HepG2 (cell line): ENCODE data around the gene PTPN14. TPM values are rescaled to one million over a fixed set of nuclear protein-coding genes. Genes with fewer than 3 reads are reported as not detected.
A peak's percentile ranks its signal among the peaks of the same experiment; 100 is the strongest.

ENCODE experiments used
- ATRX ChIP-seq: sonication (generic); formaldehyde crosslinking; IDR thresholded peaks from 2 replicates; pipeline ENCODE4 v1.4.0; 2020; ENCODE audit warnings: missing genetic modification reagents, borderline replicate concordance
- GFI1 ChIP-seq: sonication (generic); formaldehyde crosslinking; IDR thresholded peaks from 2 replicates; pipeline ENCODE4 v1.5.0; 2020; ENCODE audit warnings: missing genetic modification reagents, mild to moderate bottlenecking, borderline replicate concordance
- HHEX ChIP-seq: IDR thresholded peaks from 2 replicates; pipeline ENCODE4 v1.6.1; 2016; ENCODE audit warnings: control low read depth
- PRPF4 ChIP-seq: fragments of 200-400 bp; formaldehyde crosslinking; IDR thresholded peaks from 2 replicates; pipeline ENCODE4 v1.6.1; 2016; ENCODE audit warnings: low read length, low read depth; ENCODE audit not compliant: poor library complexity, severe bottlenecking
- SP1 ChIP-seq, 2 experiments: fragments of 450-650 bp in 1 of 2; sonication (generic) in 1 of 2; formaldehyde crosslinking in 1 of 2; IDR thresholded peaks; 2 replicates each; pipeline versions ENCODE4 v1.4.0 to v1.6.1; 2016 to 2020; ENCODE audit warnings: missing genetic modification reagents in 1 of 2
- UBTF ChIP-seq: sonication (generic); formaldehyde crosslinking; IDR thresholded peaks from 2 replicates; pipeline ENCODE4 v1.4.0; 2020; ENCODE audit warnings: mild to moderate bottlenecking, missing genetic modification reagents
- ZNF839 ChIP-seq: sonication (generic); formaldehyde crosslinking; IDR thresholded peaks from 2 replicates; pipeline ENCODE4 v1.4.0; 2020; ENCODE audit warnings: missing genetic modification reagents, mild to moderate bottlenecking, borderline replicate concordance
- polyA plus RNA-seq, 8 experiments: library from polyadenylated mRNA; depleted of rRNA in 3 of 8; stranded (reverse) in 7 of 8; unstranded in 1 of 8; fragments of >200 nt; fragmentation: Illumina TruSeq in 4 of 8; extraction: Trizol in 4 of 8; gene quantifications; 2 replicates each; pipeline versions ENCODE4 v1.2.1 to v1.2.3, GENCODE V29; 2011 to 2016; ENCODE audit warnings: low read depth in 4 of 8, missing spikeins in 1 of 8, mixed read lengths in 1 of 8; ENCODE audit not compliant: insufficient read depth in 1 of 8
- total RNA-seq, 5 experiments: library from RNA; depleted of rRNA; stranded (reverse); fragments of >200 nt; fragmentation: Illumina TruSeq; extraction: Trizol; gene quantifications; 2 replicates each; pipeline ENCODE4 v1.2.3, GENCODE V29; 2016; ENCODE audit warnings: low read depth in 1 of 5
- TF ChIP-seq, protein P1 (sequence below): sonication (generic); formaldehyde crosslinking; IDR thresholded peaks from 2 replicates; pipeline ENCODE4 v1.9.0; 2021; ENCODE audit warnings: missing genetic modification reagents, mild to moderate bottlenecking, borderline replicate concordance
- TF ChIP-seq, protein P2 (sequence below): sonication (generic); formaldehyde crosslinking; IDR thresholded peaks from 2 replicates; pipeline ENCODE4 v1.4.0; 2020; ENCODE audit warnings: missing genetic modification reagents
- TF ChIP-seq, protein P3 (sequence below): IDR thresholded peaks from 2 replicates; pipeline ENCODE4 v1.6.1; 2018; ENCODE audit warnings: missing genetic modification reagents

Gene PTPN14
- total and polyA plus RNA-seq, 2 of the 13 experiments (the other 11 are each of a cell fraction or from before 2014, with no cell fraction given), result 3.9 to 4.7 TPM

DNA sequence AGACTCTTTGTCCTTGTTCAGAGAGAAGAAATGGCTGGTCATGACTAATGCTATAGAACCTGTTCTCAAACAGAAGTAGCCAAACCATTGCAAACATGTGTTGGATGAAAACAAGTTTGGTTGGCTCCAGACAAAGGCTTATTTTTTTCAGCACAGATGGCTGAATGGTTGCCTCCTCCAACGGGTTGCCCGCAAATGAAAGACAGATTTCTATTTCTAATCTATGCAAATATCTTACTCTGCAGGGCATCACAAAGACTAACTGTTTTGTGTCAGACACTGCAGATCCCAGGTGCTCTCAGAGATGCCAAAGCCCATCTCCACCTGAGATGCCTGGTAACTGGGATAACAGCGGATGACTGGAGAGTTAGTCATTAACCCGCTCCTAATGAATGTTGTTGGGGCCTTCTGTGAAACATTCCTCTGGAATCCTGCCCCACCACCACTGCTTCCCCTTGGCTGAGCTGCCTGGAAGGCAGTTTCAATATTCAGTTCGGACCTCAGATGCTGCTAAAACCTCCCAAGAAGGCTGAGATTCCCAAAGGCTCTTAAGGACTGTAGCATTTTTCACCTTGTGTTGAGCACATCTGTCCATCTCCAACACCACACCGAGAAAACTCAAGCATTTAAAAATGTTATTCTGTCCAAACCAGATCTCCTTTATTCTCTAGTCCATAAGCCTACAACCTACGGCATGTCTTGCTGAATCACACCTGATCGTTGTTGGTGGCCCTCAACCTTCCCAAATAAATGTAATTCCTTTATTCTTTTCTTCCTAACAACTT, 104.4 kb downstream of the PTPN14 start (continued):
- TF ChIP-seq ZNF839 (no peak), ATRX (CRISPR knock-in tag) (no peak), GFI1 (0 out of 2 replicates have a peak, but pooled peaks have one; percentile 26), PRPF4 (no peak), SP1 (IDR thresholded peaks at IDR 0.05) (no peak), SP1 (CRISPR knock-in tag; IDR thresholded peaks at IDR 0.05) (no peak), UBTF (CRISPR knock-in tag) (no peak), HHEX (CRISPR knock-in tag) (no peak)
- TF ChIP-seq, protein P1, sequence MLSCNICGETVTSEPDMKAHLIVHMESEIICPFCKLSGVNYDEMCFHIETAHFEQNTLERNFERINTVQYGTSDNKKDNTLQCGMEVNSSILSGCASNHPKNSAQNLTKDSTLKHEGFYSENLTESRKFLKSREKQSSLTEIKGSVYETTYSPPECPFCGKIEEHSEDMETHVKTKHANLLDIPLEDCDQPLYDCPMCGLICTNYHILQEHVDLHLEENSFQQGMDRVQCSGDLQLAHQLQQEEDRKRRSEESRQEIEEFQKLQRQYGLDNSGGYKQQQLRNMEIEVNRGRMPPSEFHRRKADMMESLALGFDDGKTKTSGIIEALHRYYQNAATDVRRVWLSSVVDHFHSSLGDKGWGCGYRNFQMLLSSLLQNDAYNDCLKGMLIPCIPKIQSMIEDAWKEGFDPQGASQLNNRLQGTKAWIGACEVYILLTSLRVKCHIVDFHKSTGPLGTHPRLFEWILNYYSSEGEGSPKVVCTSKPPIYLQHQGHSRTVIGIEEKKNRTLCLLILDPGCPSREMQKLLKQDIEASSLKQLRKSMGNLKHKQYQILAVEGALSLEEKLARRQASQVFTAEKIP (CRISPR knock-in tag), result no peak
- TF ChIP-seq, protein P2, sequence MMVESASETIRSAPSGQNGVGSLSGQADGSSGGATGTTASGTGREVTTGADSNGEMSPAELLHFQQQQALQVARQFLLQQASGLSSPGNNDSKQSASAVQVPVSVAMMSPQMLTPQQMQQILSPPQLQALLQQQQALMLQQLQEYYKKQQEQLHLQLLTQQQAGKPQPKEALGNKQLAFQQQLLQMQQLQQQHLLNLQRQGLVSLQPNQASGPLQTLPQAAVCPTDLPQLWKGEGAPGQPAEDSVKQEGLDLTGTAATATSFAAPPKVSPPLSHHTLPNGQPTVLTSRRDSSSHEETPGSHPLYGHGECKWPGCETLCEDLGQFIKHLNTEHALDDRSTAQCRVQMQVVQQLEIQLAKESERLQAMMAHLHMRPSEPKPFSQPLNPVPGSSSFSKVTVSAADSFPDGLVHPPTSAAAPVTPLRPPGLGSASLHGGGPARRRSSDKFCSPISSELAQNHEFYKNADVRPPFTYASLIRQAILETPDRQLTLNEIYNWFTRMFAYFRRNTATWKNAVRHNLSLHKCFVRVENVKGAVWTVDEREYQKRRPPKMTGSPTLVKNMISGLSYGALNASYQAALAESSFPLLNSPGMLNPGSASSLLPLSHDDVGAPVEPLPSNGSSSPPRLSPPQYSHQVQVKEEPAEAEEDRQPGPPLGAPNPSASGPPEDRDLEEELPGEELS, result peak; percentile 50
- TF ChIP-seq, protein P3, sequence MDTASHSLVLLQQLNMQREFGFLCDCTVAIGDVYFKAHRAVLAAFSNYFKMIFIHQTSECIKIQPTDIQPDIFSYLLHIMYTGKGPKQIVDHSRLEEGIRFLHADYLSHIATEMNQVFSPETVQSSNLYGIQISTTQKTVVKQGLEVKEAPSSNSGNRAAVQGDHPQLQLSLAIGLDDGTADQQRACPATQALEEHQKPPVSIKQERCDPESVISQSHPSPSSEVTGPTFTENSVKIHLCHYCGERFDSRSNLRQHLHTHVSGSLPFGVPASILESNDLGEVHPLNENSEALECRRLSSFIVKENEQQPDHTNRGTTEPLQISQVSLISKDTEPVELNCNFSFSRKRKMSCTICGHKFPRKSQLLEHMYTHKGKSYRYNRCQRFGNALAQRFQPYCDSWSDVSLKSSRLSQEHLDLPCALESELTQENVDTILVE (CRISPR knock-in tag), result no peak
- TF ChIP-seq, all 625 proteins: peak for 22
